AG04449 (cell line): ENCODE measurements around the gene SPIN1.

Experiments
- CTCF ChIA-PET: fragments of 350-600 bp; formaldehyde crosslinking; extraction: SDS; loops from one replicate; lab custom pipeline; 2021; ENCODE audit warnings: antibody characterized with exemption; lab: Yijun Ruan, JAX
- POLR2A ChIA-PET: fragments of 400-600, 350-600 bp; formaldehyde crosslinking; extraction: SDS; loops from one replicate; lab custom pipeline; 2020; ENCODE audit warnings: antibody characterized with exemption, inconsistent platforms; lab: Yijun Ruan, JAX
- DNase-seq: peaks from one replicate; pipeline ENCODE4 v3.0.0-alpha.2; 2010; ENCODE audit warnings: low read depth, low spot score
- H3K4me3 ChIP-seq: 2 replicates; pipeline ENCODE4 v1.5.1; 2011; ENCODE audit warnings: low read depth, mild to moderate bottlenecking, control low read depth, low read length
- TF ChIP-seq, protein P1 (sequence below): IDR thresholded peaks from one replicate; pipeline ENCODE4 v1.5.1; 2011; ENCODE audit warnings: mild to moderate bottlenecking, moderate library complexity, low read length, control low read depth, inconsistent platforms; ENCODE audit not compliant: insufficient read depth; ENCODE audit errors: missing control alignments

SPIN1 gene

DNA sequence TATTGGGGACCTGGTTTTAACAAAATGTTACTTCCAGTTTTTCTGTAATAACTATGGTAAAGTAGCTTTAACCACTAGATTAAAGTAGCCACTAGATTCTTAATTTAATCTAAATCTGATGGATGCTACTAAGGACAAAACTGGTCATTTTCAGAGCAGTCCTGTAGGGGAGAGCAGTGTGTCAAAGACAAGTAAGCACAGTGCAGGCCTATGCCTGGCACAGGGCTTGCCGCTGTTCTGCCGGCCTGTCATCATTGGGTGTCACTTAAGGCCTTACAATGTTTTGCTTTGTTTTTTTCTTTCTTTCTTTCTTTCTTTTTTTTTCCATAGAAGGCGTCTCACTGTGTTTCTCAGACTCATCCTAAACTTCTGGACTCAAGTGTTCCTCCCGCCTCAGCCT is 93.7 kb downstream of the SPIN1 start:
- CTCF ChIA-PET, result interaction anchor here (0.8 to 1.8 kb wide), 3 partner anchors 9 to 54 kb away, joined by 3 to 6 read pairs (median 4); no protein-coding TSS in a partner anchor
- POLR2A ChIA-PET, result no interaction called here
- TF ChIP-seq, protein P1, sequence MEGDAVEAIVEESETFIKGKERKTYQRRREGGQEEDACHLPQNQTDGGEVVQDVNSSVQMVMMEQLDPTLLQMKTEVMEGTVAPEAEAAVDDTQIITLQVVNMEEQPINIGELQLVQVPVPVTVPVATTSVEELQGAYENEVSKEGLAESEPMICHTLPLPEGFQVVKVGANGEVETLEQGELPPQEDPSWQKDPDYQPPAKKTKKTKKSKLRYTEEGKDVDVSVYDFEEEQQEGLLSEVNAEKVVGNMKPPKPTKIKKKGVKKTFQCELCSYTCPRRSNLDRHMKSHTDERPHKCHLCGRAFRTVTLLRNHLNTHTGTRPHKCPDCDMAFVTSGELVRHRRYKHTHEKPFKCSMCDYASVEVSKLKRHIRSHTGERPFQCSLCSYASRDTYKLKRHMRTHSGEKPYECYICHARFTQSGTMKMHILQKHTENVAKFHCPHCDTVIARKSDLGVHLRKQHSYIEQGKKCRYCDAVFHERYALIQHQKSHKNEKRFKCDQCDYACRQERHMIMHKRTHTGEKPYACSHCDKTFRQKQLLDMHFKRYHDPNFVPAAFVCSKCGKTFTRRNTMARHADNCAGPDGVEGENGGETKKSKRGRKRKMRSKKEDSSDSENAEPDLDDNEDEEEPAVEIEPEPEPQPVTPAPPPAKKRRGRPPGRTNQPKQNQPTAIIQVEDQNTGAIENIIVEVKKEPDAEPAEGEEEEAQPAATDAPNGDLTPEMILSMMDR, result no peak
- no peak overlapping the region for H3K4me3 ChIP-seq
- no peak for DNase-seq

DNA sequence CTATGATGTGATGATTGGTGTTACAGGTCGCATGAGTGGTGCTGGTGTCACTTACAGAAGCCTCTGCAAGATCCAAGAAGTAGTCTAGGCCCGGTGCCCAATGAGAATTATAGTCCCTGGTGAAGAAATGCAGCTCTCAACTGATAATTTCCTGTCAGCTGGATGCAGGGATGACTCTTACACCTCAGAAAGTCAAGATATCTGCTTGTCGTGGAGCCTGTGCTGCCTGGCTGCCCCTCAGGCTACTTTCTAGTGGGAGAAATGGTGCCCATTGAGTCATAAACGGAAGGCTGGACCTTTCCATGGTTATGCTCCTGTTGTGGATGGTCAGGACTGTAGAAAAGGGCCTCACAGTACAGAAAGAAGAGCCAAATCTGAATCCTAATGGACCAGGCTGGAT is 99.9 kb downstream of the SPIN1 start:
- H3K4me3 ChIP-seq, result no peak overlapping the region
- ChIA-PET POLR2A (no interaction called here), CTCF (no interaction called here)
- DNase-seq, result no peak
- TF ChIP-seq, protein P1, result no peak

DNA sequence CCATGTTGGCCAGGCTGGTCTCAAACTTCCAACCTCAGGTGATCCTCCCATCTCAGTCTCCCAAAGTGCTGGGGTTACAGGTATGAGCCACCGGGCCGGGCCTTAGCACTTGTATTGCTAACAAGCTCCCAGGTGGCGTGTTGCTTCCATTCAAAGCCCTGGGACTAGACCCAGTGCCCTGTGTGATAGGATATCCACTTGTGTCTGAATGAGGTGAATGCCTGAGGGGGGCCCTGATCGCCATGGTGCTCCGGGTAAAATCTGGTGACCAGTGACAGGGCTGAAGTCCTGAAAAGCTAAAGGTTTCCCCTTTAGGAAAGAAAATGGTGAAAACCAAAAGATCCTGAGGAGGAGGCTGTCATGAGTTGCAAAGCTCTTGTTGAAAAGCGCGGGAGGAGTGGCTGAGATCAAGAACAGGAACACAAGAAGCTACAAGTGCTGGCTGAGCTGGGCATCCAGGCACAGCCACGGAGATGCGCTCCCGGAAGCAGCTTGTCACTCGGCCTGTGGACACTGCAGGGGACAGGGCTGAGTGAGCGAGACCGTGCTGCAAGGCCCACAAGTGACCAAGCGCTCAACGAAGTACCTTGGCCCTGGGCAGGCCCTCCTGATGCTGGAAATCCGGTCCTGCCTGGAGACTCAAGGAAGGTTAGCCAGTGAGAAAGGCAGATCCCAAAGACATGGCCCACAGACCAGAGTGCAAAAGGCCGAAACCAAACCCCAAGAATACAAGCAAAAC is 106.9 kb downstream of the SPIN1 start:
- CTCF ChIA-PET, result interaction anchor here (0.7 to 1.5 kb wide), 2 partner anchors 12 to 14 kb away, joined by 3 to 6 read pairs; no protein-coding TSS in a partner anchor
- no peak for DNase-seq
- H3K4me3 ChIP-seq, result no peak overlapping the region
- POLR2A ChIA-PET, result no interaction called here
- TF ChIP-seq, protein P1, result no peak

DNA sequence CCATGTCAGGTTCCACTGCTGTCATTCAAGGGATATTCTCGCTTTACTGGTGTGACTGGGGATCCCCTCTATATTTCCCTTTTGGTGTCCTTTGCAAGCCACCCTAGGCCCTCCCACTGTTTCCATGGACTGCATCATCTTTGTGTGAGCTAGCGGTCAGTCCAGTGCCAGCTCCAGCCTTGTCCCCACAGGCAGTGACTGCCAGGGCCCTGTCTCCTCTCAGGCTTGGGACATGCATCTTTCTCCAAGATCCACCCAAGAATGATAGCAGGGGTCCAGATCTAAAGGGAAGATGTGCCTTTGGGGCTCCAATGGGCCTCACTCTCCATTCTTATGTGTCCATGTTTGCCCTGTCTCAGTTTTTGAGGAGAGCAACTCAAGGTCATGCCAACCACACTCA is 109.0 kb downstream of the SPIN1 start:
- ChIA-PET CTCF (no interaction called here), POLR2A (no interaction called here)
- TF ChIP-seq, protein P1, result no peak
- no peak for DNase-seq
- no peak overlapping the region for H3K4me3 ChIP-seq

DNA sequence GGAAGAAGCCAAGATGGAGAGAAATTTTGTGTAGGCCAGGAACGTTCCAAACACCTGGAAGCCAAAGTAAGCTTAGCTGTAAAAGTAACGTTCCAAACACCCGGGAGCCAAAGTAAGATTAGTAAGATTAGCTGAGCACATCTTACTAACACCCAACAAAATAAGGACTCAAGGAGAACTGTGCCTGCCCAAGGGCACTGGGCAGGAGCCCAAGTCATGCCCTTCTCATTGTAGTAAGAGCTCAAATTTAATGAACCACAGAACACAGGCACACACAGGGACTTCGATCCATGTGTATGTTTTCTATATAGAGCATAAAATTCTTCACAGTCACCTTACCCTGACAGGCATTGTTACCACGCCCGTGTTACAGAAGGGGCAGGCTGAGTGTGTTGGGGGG is 110.6 kb downstream of the SPIN1 start:
- ChIA-PET POLR2A (no interaction called here), CTCF (interaction anchor here (1.6 kb wide), 1 partner anchor 11 kb away, joined by 5 read pairs; no protein-coding TSS in a partner anchor)
- DNase-seq, result no peak
- H3K4me3 ChIP-seq, result no peak overlapping the region
- TF ChIP-seq, protein P1, result no peak

DNA sequence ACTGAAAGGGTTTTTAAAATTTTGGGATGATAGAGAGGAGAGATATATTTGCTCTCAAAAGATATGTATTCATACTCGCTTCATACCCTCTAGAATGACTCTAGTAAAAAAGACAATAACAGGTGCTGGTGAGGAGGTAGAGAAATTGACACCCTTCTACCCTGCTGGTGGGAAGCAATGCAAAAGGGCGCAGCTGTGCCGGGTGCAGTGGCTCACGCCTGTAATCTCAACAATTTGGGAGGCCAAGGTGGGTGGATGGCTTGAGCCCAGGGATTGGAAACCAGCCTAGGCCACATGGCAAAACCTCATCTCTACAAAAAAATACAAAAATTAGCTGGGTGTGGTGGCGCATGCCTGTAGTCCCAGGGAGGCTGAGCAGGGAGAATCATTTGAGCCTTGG is 112.8 kb downstream of the SPIN1 start:
- CTCF ChIA-PET, result interaction anchor here (0.8 kb wide), 1 partner anchor 78 kb away, joined by 3 read pairs; no protein-coding TSS in a partner anchor
- TF ChIP-seq, protein P1, result no peak
- no peak overlapping the region for H3K4me3 ChIP-seq
- DNase-seq, result no peak
- POLR2A ChIA-PET, result no interaction called here
